Neuronal stem cell (in vitro differentiated cells): ENCODE data around the gene CPSF2.

Experiments
- DNase-seq: peaks from one replicate; pipeline ENCODE4 v3.0.0-alpha.2; 2013; ENCODE audit warnings: low spot score
- H2AFZ ChIP-seq: one replicate; pipeline ENCODE4 v1.6.1; 2013; ENCODE audit warnings: mild to moderate bottlenecking, low read length, inconsistent platforms
- H2AK5ac ChIP-seq: 2 replicates; pipeline ENCODE4 v1.6.1; 2013; ENCODE audit warnings: low read depth, mild to moderate bottlenecking, inconsistent platforms, low read length, moderate library complexity, mixed read lengths
- H2BK120ac ChIP-seq: 2 replicates; pipeline ENCODE4 v1.6.1; 2013; ENCODE audit warnings: low read depth, mild to moderate bottlenecking, inconsistent platforms, low read length, moderate library complexity, mixed read lengths
- H2BK12ac ChIP-seq: one replicate; pipeline ENCODE4 v1.6.1; 2013; ENCODE audit warnings: low read length, inconsistent platforms
- H2BK15ac ChIP-seq: 2 replicates; pipeline ENCODE4 v1.6.1; 2013; ENCODE audit warnings: mild to moderate bottlenecking, low read length, inconsistent platforms, mixed read lengths
- H2BK5ac ChIP-seq: one replicate; pipeline ENCODE4 v1.6.1; 2013; ENCODE audit warnings: inconsistent platforms, mild to moderate bottlenecking, low read length, moderate library complexity
- H3K14ac ChIP-seq: one replicate; pipeline ENCODE4 v1.6.1; 2013; ENCODE audit warnings: low read length, inconsistent platforms
- H3K18ac ChIP-seq: 2 replicates; pipeline ENCODE4 v1.6.1; 2013; ENCODE audit warnings: low read length, inconsistent platforms
- H3K23ac ChIP-seq: 2 replicates; pipeline ENCODE4 v1.6.1; 2013; ENCODE audit warnings: low read depth, mild to moderate bottlenecking, mixed read lengths, low read length, inconsistent platforms; ENCODE audit not compliant: poor library complexity
- H3K27ac ChIP-seq: replicated peaks from 3 replicates; pipeline ENCODE4 v1.5.1; 2013; ENCODE audit warnings: low read length, inconsistent platforms
- H3K27me3 ChIP-seq, 3 experiments: 2 replicates each; pipeline ENCODE4 v1.6.1; 2013; ENCODE audit warnings: low read length in 3 of 3, mild to moderate bottlenecking in 2 of 3, inconsistent platforms in 1 of 3, low read depth in 1 of 3, mixed read lengths in 1 of 3, moderate library complexity in 1 of 3; ENCODE audit not compliant: control insufficient read depth in 3 of 3, insufficient read depth in 3 of 3
- H3K36me3 ChIP-seq, 2 donors: replicated peaks in 1 of 2; 2 replicates each; pipeline ENCODE4 v1.6.1; 2013; ENCODE audit warnings: low read length in 2 of 2; ENCODE audit not compliant: control insufficient read depth in 2 of 2, insufficient read depth in 2 of 2
- H3K4ac ChIP-seq: 2 replicates; pipeline ENCODE4 v1.6.1; 2013; ENCODE audit warnings: inconsistent platforms, mild to moderate bottlenecking, low read length, moderate library complexity
- H3K4me1 ChIP-seq, 2 donors: 1 replicate in 1 of 2; 2 replicates in 1 of 2; pipeline ENCODE4 v1.6.1; 2013; ENCODE audit warnings: low read length in 2 of 2, low read depth in 1 of 2; ENCODE audit not compliant: control insufficient read depth in 2 of 2, insufficient read depth in 1 of 2
- H3K4me2 ChIP-seq: one replicate; pipeline ENCODE4 v1.6.1; 2013; ENCODE audit warnings: mild to moderate bottlenecking, low read length, inconsistent platforms; ENCODE audit not compliant: insufficient read depth, poor library complexity, severe bottlenecking
- H3K4me3 ChIP-seq, 2 donors: 2 replicates each; pipeline ENCODE4 v1.5.1; 2013; ENCODE audit warnings: low read length in 2 of 2, mild to moderate bottlenecking in 2 of 2, inconsistent platforms in 1 of 2, moderate library complexity in 1 of 2
- H3K79me1 ChIP-seq: one replicate; pipeline ENCODE4 v1.6.1; 2013; ENCODE audit warnings: low read depth, mild to moderate bottlenecking, inconsistent platforms, low read length, moderate library complexity
- H3K9ac ChIP-seq: one replicate; pipeline ENCODE4 v1.6.1; 2013; ENCODE audit warnings: mild to moderate bottlenecking, low read depth, low read length, inconsistent platforms; ENCODE audit not compliant: poor library complexity
- H3K9me3 ChIP-seq, 2 donors: replicated peaks in 1 of 2; 2 replicates each; pipeline versions ENCODE3 to v1.6.1; 2013; ENCODE audit warnings: low read length in 2 of 2, mild to moderate bottlenecking in 2 of 2, inconsistent platforms in 1 of 2, low read depth in 1 of 2, mixed read lengths in 1 of 2, moderate library complexity in 1 of 2; ENCODE audit not compliant: control insufficient read depth in 2 of 2, insufficient read depth in 1 of 2
- H4K8ac ChIP-seq: one replicate; pipeline ENCODE4 v1.6.1; 2013; ENCODE audit warnings: low read depth, mild to moderate bottlenecking, inconsistent platforms, low read length, moderate library complexity
- H4K91ac ChIP-seq: one replicate; pipeline ENCODE4 v1.6.1; 2013; ENCODE audit warnings: low read length, low read depth, mild to moderate bottlenecking, inconsistent platforms; ENCODE audit not compliant: poor library complexity
- WGBS, 2 donors: extraction: QIAGEN DNeasy Blood & Tissue Kit; methylation state at CpG; one replicate each; pipeline ENCODE4 v1.1.7; 2013; ENCODE audit warnings: missing lambda C conversion rate in 2 of 2, mixed read lengths in 1 of 2; ENCODE audit not compliant: insufficient read length in 2 of 2, insufficient replicate concordance in 1 of 2; ENCODE audit errors: extremely low coverage in 2 of 2; 5-methylcytosine and 5-hydroxymethylcytosine counted together

The CPSF2 gene

DNA sequence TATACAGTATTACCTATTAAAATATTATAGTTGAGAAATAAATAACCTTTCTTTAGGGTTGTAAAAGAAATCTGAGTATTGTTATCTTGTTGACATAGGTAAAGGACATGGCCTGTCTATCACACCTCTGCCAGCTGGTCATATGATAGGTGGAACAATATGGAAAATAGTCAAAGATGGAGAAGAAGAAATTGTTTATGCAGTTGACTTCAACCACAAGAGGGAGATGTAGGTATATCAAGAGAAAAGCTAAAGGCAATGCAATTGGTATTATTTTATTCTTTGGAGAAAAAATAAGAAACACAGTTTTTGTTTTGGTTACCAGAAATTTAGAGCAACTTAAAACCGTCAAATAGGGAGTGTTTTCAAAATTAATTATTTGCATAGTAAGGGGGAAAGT, 13.5 kb downstream of the CPSF2 start:
- Histone ChIP-seq H2BK15ac (no peak overlapping the region), H3K9ac (no peak overlapping the region), H3K4me3 (no peak overlapping the region), H3K4me2 (no peak overlapping the region), H3K36me3 (peaks cover 15 to 98% of the 10 kb centered on the region in 2 donors), H3K79me1 (no peaks in the 10 kb centered on the region), H2AK5ac (no peak overlapping the region), H2BK12ac (no peak overlapping the region), H3K4me1 (no peaks in the 10 kb centered on the region), H2BK5ac (no peak overlapping the region), H2BK120ac (no peak overlapping the region), H4K8ac (no peak overlapping the region), H3K9me3 (no peaks in the 10 kb centered on the region), H3K27ac (no peak overlapping the region), H3K23ac (no peak overlapping the region), H3K18ac (no peak overlapping the region), H3K4ac (no peak overlapping the region), H4K91ac (no peak overlapping the region), H3K14ac (no peak overlapping the region), H3K27me3 (no peaks in the 10 kb centered on the region), H2AFZ (no peak overlapping the region)
- WGBS, 2 donors = no CpG with 5 or more reads among the region's 1 CpG
- DNase-seq = no peak

- Histone ChIP-seq H2BK15ac (no peak overlapping the region), H3K4me2 (no peak overlapping the region), H2BK5ac (no peak overlapping the region), H3K27ac (no peak overlapping the region), H4K8ac (no peak overlapping the region), H3K18ac (no peak overlapping the region), H3K4me3 (no peak overlapping the region), H3K36me3 (peaks cover 28 to 95% of the 10 kb centered on the region in 2 donors), H2AFZ (no peak overlapping the region), H3K14ac (no peak overlapping the region), H3K79me1 (no peaks in the 10 kb centered on the region), H3K4ac (no peak overlapping the region), H3K4me1 (no peaks in the 10 kb centered on the region), H3K9ac (no peak overlapping the region), H2BK12ac (no peak overlapping the region), H4K91ac (no peak overlapping the region), H3K27me3 (no peaks in the 10 kb centered on the region), H3K23ac (no peak overlapping the region), H3K9me3 (no peaks in the 10 kb centered on the region), H2BK120ac (no peak overlapping the region), H2AK5ac (no peak overlapping the region)
- WGBS, 2 donors = no CpG with 5 or more reads among the region's 4 CpGs
- no peak for DNase-seq
Observed at GRCh38 chr14:92143309-92143708, 21.5 kb downstream of the CPSF2 start.

DNA sequence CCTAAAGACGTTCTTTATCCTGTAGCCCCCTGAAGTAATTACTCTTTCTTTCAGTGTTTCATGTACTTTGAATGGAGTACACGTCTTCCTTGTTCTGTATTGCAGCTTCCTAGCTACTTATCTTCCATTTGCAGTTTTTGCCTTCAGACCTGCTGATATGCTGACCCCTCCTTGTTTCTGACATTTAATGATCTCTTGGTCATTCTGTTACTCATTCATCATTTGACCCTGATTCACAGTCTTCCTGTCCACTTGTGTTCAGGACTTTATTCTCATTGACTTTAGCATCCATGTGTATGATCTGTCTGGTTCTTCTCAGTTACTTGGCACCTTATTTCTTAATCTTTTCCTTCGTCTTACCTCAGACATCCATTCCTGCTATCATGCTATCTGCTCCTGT, 22.2 kb downstream of the CPSF2 start:
- no peak overlapping the region for H2AFZ ChIP-seq
- H3K4me3 ChIP-seq = no peak overlapping the region
- H4K8ac ChIP-seq = no peak overlapping the region
- no peaks in the 10 kb centered on the region for H3K27me3 ChIP-seq
- DNase-seq = no peak
- no peak overlapping the region for H3K4ac ChIP-seq
- H3K9ac ChIP-seq = no peak overlapping the region
- WGBS, 2 donors = no CpG with 5 or more reads among the region's 3 CpGs
- no peak overlapping the region for H3K18ac ChIP-seq
- H3K4me1 ChIP-seq = no peaks in the 10 kb centered on the region
- no peak overlapping the region for H2BK15ac ChIP-seq
- H2BK12ac ChIP-seq = no peak overlapping the region
- H3K4me2 ChIP-seq = no peak overlapping the region
- no peak overlapping the region for H3K14ac ChIP-seq
- no peak overlapping the region for H4K91ac ChIP-seq
- H3K9me3 ChIP-seq = no peaks in the 10 kb centered on the region
- H3K23ac ChIP-seq = no peak overlapping the region
- H3K36me3 ChIP-seq = peaks cover 26 to 95% of the 10 kb centered on the region in 2 donors
- H3K79me1 ChIP-seq = no peaks in the 10 kb centered on the region
- H2BK120ac ChIP-seq = no peak overlapping the region
- H2AK5ac ChIP-seq = no peak overlapping the region
- no peak overlapping the region for H2BK5ac ChIP-seq
- no peak overlapping the region for H3K27ac ChIP-seq

DNA sequence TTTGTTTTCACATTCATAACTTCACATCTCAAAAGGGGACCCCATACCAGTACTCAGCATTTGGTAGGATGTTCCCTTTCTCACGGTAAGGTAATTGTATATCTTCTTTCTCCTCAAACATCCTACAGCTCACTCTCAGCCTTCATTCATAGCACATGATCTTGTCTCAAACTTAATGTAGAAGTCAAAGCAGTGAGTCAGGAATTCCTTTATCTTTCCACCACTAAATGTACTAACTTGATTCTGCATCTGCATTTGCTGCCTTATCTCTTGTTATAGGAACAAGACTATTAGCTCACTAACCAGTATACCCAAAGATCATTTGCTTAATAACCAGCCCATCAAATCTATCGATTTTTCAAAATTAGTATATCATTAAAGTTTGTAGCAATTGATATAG, 22.9 kb downstream of the CPSF2 start:
- no peak overlapping the region for H3K27ac ChIP-seq
- no peak overlapping the region for H2AK5ac ChIP-seq
- no peak overlapping the region for H3K4me3 ChIP-seq
- no peak overlapping the region for H2AFZ ChIP-seq
- H3K9me3 ChIP-seq = no peaks in the 10 kb centered on the region
- no peak overlapping the region for H2BK15ac ChIP-seq
- no peak overlapping the region for H3K4me2 ChIP-seq
- no peak overlapping the region for H4K8ac ChIP-seq
- H3K4me1 ChIP-seq = no peaks in the 10 kb centered on the region
- no peaks in the 10 kb centered on the region for H3K27me3 ChIP-seq
- H3K4ac ChIP-seq = no peak overlapping the region
- no CpG with 5 or more reads among the region's 2 CpGs for WGBS, 2 donors
- no peak overlapping the region for H3K23ac ChIP-seq
- no peaks in the 10 kb centered on the region for H3K79me1 ChIP-seq
- no peak overlapping the region for H3K14ac ChIP-seq
- H2BK12ac ChIP-seq = no peak overlapping the region
- DNase-seq = no peak
- no peak overlapping the region for H3K18ac ChIP-seq
- no peak overlapping the region for H3K9ac ChIP-seq
- no peak overlapping the region for H4K91ac ChIP-seq
- H3K36me3 ChIP-seq = peaks cover 28 to 96% of the 10 kb centered on the region in 2 donors
- H2BK5ac ChIP-seq = no peak overlapping the region
- no peak overlapping the region for H2BK120ac ChIP-seq
